Activated CD8-positive, alpha-beta T cell treated with anti-CD3 and anti-CD28 coated beads for 36 hours (primary cell): ENCODE measurements around the gene CRYBG3. TPM values are rescaled to one million over a fixed set of nuclear protein-coding genes. Genes with fewer than 3 reads are reported as not detected.

Source experiments
- ATAC-seq: fragments of 200-7000 bp; cut with Tn5 transposase; one replicate; pipeline ENCODE4 v1.10.0; 2021; ENCODE audit warnings: mild to moderate bottlenecking, moderate library complexity
- CTCF ChIA-PET: fragments of 350-600 bp; sonication (Branson Sonifier 250); formaldehyde crosslinking; loops from one replicate; lab custom pipeline; 2021; ENCODE audit warnings: antibody characterized with exemption; lab: Charles Lee
- POLR2A ChIA-PET: fragments of 350-600 bp; sonication (Branson Sonifier 250); formaldehyde crosslinking; loops from one replicate; lab custom pipeline; 2021; ENCODE audit warnings: antibody characterized with exemption; lab: Charles Lee
- DNase-seq: peaks from one replicate; pipeline ENCODE4 v3.0.0-alpha.2; 2020
- H3K27ac Mint-ChIP-seq: one replicate; pipeline ENCODE4 v1.8.0; 2021; ENCODE audit warnings: mild to moderate bottlenecking, mixed read lengths
- H3K27me3 Mint-ChIP-seq: one replicate; pipeline ENCODE4 v1.8.0; 2021; ENCODE audit warnings: mixed read lengths
- H3K36me3 Mint-ChIP-seq: one replicate; pipeline ENCODE4 v1.8.0; 2021; ENCODE audit warnings: low read depth, mixed read lengths
- H3K4me1 Mint-ChIP-seq: one replicate; pipeline ENCODE4 v1.8.0; 2021; ENCODE audit warnings: low read depth, mixed read lengths
- H3K4me3 Mint-ChIP-seq: one replicate; pipeline ENCODE4 v1.8.0; 2021; ENCODE audit warnings: mild to moderate bottlenecking, moderate library complexity, mixed read lengths
- H3K9me3 Mint-ChIP-seq: one replicate; pipeline ENCODE4 v1.8.0; 2021; ENCODE audit warnings: mixed read lengths
- CTCF ChIP-seq: fragments of 200-600 bp; IDR thresholded peaks from one replicate; pipeline ENCODE4 v1.8.0; 2022; ENCODE audit warnings: antibody characterized with exemption, mild to moderate bottlenecking
- intact Hi-C: fragments of 100-400 bp; cut with micrococcal nuclease; formaldehyde crosslinking; loops from one replicate; pipeline ENCODE4 v1.10.0; 2022
- total RNA-seq, 2 experiments: library from RNA; stranded (reverse); gene quantifications; one replicate each; pipeline ENCODE4 v1.2.3, GENCODE V29; 2021

Gene CRYBG3
- total RNA-seq, 2 experiments from 2014 or later: 4.3 to 4.9 TPM

DNA sequence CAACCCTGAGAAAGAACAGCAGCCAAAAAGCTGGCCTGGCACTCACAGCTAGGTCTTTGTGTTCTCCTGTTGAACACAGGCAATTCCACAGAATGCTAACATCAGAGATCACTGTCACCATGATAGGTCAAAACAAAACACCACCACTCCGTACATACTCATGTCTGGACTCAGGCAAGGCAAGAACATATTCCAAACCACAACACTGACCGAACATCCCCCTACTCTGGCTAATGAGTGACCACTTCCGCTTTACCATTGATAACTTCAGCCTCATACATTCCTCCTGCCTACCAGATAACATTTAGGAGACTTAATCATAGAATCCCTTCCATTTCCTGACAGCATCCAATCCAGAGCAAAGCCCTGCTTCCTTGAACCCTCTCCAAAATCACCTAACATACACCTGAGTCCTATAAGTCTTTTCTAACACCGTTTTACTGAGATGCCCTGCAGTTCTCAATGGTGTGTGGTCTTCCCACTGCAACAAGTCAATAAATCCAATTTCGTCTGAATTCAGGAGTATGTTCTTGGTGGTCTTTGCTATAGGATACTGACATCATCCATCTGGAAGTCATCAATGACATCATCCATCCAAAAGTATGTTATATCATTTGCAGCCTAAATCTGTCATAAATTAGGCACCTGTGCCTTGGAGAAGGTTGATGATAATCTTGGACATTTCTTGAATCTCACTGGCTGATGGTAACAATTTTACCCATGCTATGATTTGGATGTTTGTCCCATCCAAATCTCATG is 126.7 kb downstream of the CRYBG3 start:
- Mint-ChIP-seq H3K27ac (no peak overlapping the region), H3K4me1 (no peaks in the 10 kb centered on the region), H3K27me3 (no peaks in the 10 kb centered on the region), H3K36me3 (peaks cover 60% of the 10 kb centered on the region), H3K9me3 (no peaks in the 10 kb centered on the region), H3K4me3 (no peak overlapping the region)
- CTCF ChIA-PET: interaction anchor here (0.9 kb wide), 1 partner anchor 59 kb away, joined by 3 read pairs; no protein-coding TSS in a partner anchor
- POLR2A ChIA-PET: no interaction called here
- ATAC-seq (no peak), DNase-seq (no peak)
- intact Hi-C loops: no loop called here
- TF ChIP-seq CTCF: no peak

DNA sequence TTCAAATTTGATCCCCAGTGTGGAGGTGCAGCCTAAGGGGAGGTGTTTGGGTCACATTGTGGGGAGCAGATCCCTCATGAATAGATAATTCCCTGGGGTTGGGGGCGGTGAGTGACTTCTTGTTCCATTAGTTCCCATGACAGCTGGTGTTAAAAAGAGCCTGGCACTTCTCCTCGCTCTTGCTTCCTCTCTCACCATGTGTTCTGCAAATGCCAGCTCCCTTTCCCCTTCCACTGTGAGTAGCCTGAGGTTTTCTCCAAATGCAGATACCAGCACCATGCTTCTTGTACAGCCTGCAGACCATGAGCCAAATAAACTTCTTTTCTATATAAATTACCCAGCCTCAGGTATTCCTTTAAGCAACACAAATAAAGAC is 127.3 kb downstream of the CRYBG3 start:
- Mint-ChIP-seq H3K4me3 (no peak overlapping the region), H3K36me3 (peaks cover 56% of the 10 kb centered on the region), H3K27me3 (no peaks in the 10 kb centered on the region), H3K9me3 (no peaks in the 10 kb centered on the region), H3K4me1 (no peaks in the 10 kb centered on the region), H3K27ac (no peak overlapping the region)
- TF ChIP-seq CTCF: no peak
- DNase-seq: no peak
- ChIA-PET CTCF (no interaction called here), POLR2A (no interaction called here)
- no peak for ATAC-seq
- intact Hi-C loops: no loop called here

DNA sequence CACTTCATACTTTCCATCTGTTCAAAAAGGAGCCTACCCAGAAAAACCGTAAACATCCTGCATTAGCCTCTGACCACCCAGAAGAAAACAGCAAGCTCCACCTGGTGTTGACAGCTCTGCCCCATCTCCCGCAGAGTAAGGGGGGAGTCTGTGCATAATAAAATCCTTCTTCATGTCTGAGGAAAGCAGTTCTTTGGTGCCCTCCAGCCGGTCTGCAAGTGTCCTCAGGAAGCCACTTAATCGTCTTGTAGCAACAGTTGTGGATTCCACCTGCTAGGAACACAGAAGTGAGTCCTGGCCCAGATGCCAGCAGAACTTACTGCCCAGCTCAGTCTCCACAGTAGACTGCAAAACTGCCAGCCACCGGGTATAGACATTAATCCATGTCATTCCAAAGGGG is 127.9 kb downstream of the CRYBG3 start:
- peaks cover 57% of the 10 kb centered on the region for H3K36me3 Mint-ChIP-seq
- ChIA-PET CTCF (interaction anchor here (1.0 to 2.3 kb wide), 3 partner anchors 10 to 61 kb away, joined by 3 to 5 read pairs (median 4); no protein-coding TSS in a partner anchor), POLR2A (interaction anchor here (1.6 kb wide), 1 partner anchor 13 kb away, joined by 4 read pairs; no protein-coding TSS in a partner anchor)
- no peaks in the 10 kb centered on the region for H3K9me3 Mint-ChIP-seq
- no peak overlapping the region for H3K27ac Mint-ChIP-seq
- H3K4me1 Mint-ChIP-seq: no peaks in the 10 kb centered on the region
- H3K4me3 Mint-ChIP-seq: no peak overlapping the region
- ATAC-seq: no peak
- H3K27me3 Mint-ChIP-seq: no peaks in the 10 kb centered on the region
- no peak for DNase-seq
- TF ChIP-seq CTCF: no peak
- intact Hi-C loops: loop anchor here (5.0 kb wide), 1 partner anchor 73 kb away; no protein-coding TSS in a partner anchor

- DNase-seq: no peak
- intact Hi-C loops: loop anchor here (5.0 kb wide), 1 partner anchor 72 kb away; no protein-coding TSS in a partner anchor
- Mint-ChIP-seq H3K36me3 (peaks cover 57% of the 10 kb centered on the region), H3K4me1 (no peaks in the 10 kb centered on the region), H3K4me3 (no peak overlapping the region), H3K27me3 (no peaks in the 10 kb centered on the region), H3K9me3 (no peaks in the 10 kb centered on the region), H3K27ac (no peak overlapping the region)
- no peak for TF ChIP-seq CTCF
- no peak for ATAC-seq
- POLR2A ChIA-PET: interaction anchor here (1.6 to 1.8 kb wide), 2 partner anchors 13 to 18 kb away, joined by 4 read pairs; no protein-coding TSS in a partner anchor
- CTCF ChIA-PET: interaction anchor here (1.0 to 3.2 kb wide), 6 partner anchors 10 to 74 kb away, joined by 3 to 21 read pairs (median 4); no protein-coding TSS in a partner anchor
Observed at GRCh38 chr3:97950360-97950759, 128.5 kb downstream of the CRYBG3 start.

DNA sequence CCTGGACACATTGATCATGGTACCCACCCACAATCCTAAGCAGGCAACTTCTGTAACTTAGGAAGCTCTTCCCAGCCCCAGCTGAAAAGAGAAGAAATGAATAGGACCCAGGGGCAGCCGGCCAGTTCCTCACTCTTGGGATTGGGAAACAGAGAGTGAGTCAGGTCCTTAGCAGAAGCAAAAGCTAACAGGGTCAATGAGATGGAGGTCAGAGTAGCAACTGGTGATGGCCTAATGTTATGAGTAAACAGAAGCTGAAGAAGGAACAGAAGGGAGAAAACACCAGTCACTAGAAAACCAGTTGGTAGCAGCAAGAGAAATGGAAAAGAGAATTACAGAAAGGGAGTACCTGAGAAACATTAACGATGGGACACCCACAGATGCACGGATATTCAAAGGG is 130.5 kb downstream of the CRYBG3 start:
- Mint-ChIP-seq H3K27me3 (no peaks in the 10 kb centered on the region), H3K4me1 (no peaks in the 10 kb centered on the region), H3K36me3 (peaks cover 51% of the 10 kb centered on the region), H3K27ac (no peak overlapping the region), H3K4me3 (no peak overlapping the region), H3K9me3 (no peaks in the 10 kb centered on the region)
- no peak for DNase-seq
- ChIA-PET CTCF (interaction anchor here (3.2 kb wide), 1 partner anchor 72 kb away, joined by 21 read pairs; no protein-coding TSS in a partner anchor), POLR2A (interaction anchor here (1.3 kb wide), 1 partner anchor 10 kb away, joined by 4 read pairs; no protein-coding TSS in a partner anchor)
- no peak for TF ChIP-seq CTCF
- no peak for ATAC-seq
- intact Hi-C loops: loop anchor here (5.0 kb wide), 1 partner anchor 70 kb away; no protein-coding TSS in a partner anchor
